ENCODE data around the gene RNF135. TPM values are rescaled to one million over a fixed set of nuclear protein-coding genes. Genes with fewer than 3 reads are reported as not detected.

Gene RNF135
- total and polyA plus RNA-seq, 2 of the 4 experiments (the other 2 are of a cell fraction) = 5.9 to 9.0 TPM

DNA sequence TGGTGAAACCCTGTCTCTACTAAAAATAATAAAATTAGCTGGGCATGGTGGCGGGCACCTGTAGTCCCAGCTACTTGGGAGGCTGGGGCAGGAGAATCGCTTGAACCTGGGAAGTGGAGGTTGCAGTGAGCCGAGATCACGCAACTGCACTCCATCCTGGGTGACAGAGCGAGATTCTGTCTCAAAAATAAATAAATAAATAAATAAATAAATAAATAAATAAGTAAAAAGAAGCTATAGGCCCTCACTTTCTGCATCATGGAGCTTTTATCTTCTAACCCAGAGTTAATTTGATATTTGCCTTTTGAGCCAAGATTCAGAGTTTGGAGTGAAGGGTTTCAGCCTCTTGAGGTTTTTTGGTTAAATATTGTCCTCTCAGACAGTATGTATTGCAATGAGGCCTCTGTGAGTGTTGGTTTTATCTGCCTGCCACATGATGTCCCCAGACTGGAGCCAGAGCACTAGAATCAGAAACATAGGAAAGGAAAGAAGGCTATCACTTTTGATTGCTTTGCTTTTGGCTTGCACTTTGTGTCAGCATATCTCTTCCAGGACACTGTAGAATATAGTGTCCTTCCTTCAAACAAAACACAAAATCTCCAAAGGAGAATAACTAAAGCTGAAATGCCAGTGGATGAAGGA, 32.5 kb downstream of the RNF135 start:
- no peak for DNase-seq
- H2AFZ ChIP-seq (replicated peaks; ENCODE audit: low read length, poor library complexity) = no peak overlapping the region
- H3K27ac ChIP-seq (ENCODE audit: insufficient read depth, low read length) = no peak overlapping the region
- intact Hi-C loops (cut with micrococcal nuclease) = no loop called here
- ChIA-PET POLR2A (ENCODE audit: unreplicated experiment) (no interaction called here), CTCF (no interaction called here)
- H2BK5ac ChIP-seq (ENCODE audit: low read depth, low read length, poor library complexity, severe bottlenecking) = no peak overlapping the region
- H3K27me3 ChIP-seq (ENCODE audit: control insufficient read depth, insufficient read depth, low read length) = no peaks in the 10 kb centered on the region
- H3K4me1 ChIP-seq (ENCODE audit: control insufficient read depth, insufficient read depth, low read length) = no peaks in the 10 kb centered on the region
- H2BK120ac ChIP-seq (ENCODE audit: low read depth, low read length) = no peak overlapping the region
- H2AK9ac ChIP-seq (replicated peaks; ENCODE audit: low read depth, low read length, poor library complexity) = no peak overlapping the region
- no peak overlapping the region for H2BK15ac ChIP-seq (ENCODE audit: low read depth, low read length)
- no peak for ATAC-seq (ENCODE audit: low read depth)
- no peak overlapping the region for H3K14ac ChIP-seq (replicated peaks; ENCODE audit: low read depth, low read length)
- TF ChIP-seq MAFK (IDR thresholded peaks at IDR 0.05; ENCODE audit: low read depth, low read length) = no peak
- H3K4me2 ChIP-seq (ENCODE audit: low read depth, low read length) = no peak overlapping the region
- H4K91ac ChIP-seq (ENCODE audit: insufficient read depth, low read depth, low read length) = no peak overlapping the region
- H2BK20ac ChIP-seq (ENCODE audit: low read depth, low read length) = no peak overlapping the region
- H3K4me3 ChIP-seq (ENCODE audit: insufficient read depth, low read depth, low read length) = no peak overlapping the region
- no peak overlapping the region for H3K18ac ChIP-seq (ENCODE audit: low read depth, low read length)
- no peak overlapping the region for H3K9ac ChIP-seq (ENCODE audit: low read depth, low read length)
- no peak overlapping the region for H4K8ac ChIP-seq (ENCODE audit: low read depth in 2 of 2, low read length in 2 of 2)
- no peaks in the 10 kb centered on the region for H4K20me1 ChIP-seq (ENCODE audit: insufficient read depth, low read length)
- peaks cover 8% of the 10 kb centered on the region for H3K36me3 ChIP-seq (ENCODE audit: control insufficient read depth, insufficient read depth, low read length)
- no peak overlapping the region for H3K56ac ChIP-seq (ENCODE audit: extremely low read depth, insufficient read depth, low read length)
- no peaks in the 10 kb centered on the region; a peak in 1 of 4 replicates for H3K79me1 ChIP-seq (ENCODE audit: low read depth in 1 of 2, low read length in 2 of 2)
- no CpG with 5 or more reads among the region's 5 CpGs for WGBS, 2 experiments (ENCODE audit: extremely low coverage in 2 of 2, insufficient read length in 1 of 2)
- no peak overlapping the region for H3K4ac ChIP-seq (ENCODE audit: low read depth, low read length)
- dilution Hi-C loops (cut with HindIII; ENCODE audit: low sequenced_read_pairs, unreplicated experiment) = no loop called here
- in situ Hi-C loops (cut with MboI; ENCODE audit: low sequenced_read_pairs) = no loop called here
- peaks cover 3% of the 10 kb centered on the region; the same call in 1 of the 2 replicates for H3K9me1 ChIP-seq (ENCODE audit: insufficient read depth, low read length)
- BruUV-seq (replicated peaks) = no TSS peak
- no peak overlapping the region for H4K5ac ChIP-seq (ENCODE audit: low read depth, low read length)
- no peaks in the 10 kb centered on the region for H3K9me3 ChIP-seq (ENCODE audit: control insufficient read depth, insufficient read depth, low read length)
- no peak overlapping the region for H3K23ac ChIP-seq (ENCODE audit: low read depth, low read length)
- H2AK5ac ChIP-seq (ENCODE audit: low read depth, low read length) = no peak overlapping the region

Measured in IMR-90 (cell line).